GM23248 (cell line): ENCODE results near the gene BEAN1. TPM values are rescaled to one million over a fixed set of nuclear protein-coding genes. Genes with fewer than 3 reads are reported as not detected.
A peak's percentile ranks its signal among the peaks of the same experiment; 100 is the strongest.

Source experiments
- DNase-seq: peaks from one replicate; pipeline ENCODE4 v3.0.0-alpha.2; 2015
- H2AFZ ChIP-seq: fragments of 200-600 bp; sonication (generic); 2 replicates; pipeline ENCODE4 v1.6.1; 2016; ENCODE audit warnings: antibody characterized with exemption
- H3F3A ChIP-seq: fragments of 200-600 bp; sonication (generic); 2 replicates; pipeline ENCODE4 v1.6.1; 2016; ENCODE audit warnings: mild to moderate bottlenecking, antibody characterized with exemption, mixed run types; ENCODE audit not compliant: insufficient read depth
- H3K27ac ChIP-seq: fragments of 200-600 bp; sonication (generic); 2 replicates; pipeline ENCODE4 v1.5.1; 2016; ENCODE audit warnings: mild to moderate bottlenecking
- H3K27me3 ChIP-seq: fragments of 200-600 bp; sonication (generic); replicated peaks from 2 replicates; pipeline ENCODE4 v1.6.1; 2016; ENCODE audit warnings: mild to moderate bottlenecking; ENCODE audit not compliant: insufficient read depth
- H3K36me3 ChIP-seq: fragments of 200-600 bp; sonication (generic); 2 replicates; pipeline ENCODE4 v1.6.1; 2016; ENCODE audit warnings: low read depth, mild to moderate bottlenecking
- H3K4me1 ChIP-seq: fragments of 200-600 bp; sonication (generic); 2 replicates; pipeline ENCODE4 v1.6.1; 2016; ENCODE audit warnings: mild to moderate bottlenecking; ENCODE audit not compliant: insufficient read depth
- H3K4me2 ChIP-seq: fragments of 200-600 bp; sonication (generic); one replicate; pipeline ENCODE4 v1.6.1; 2016; ENCODE audit warnings: mild to moderate bottlenecking; ENCODE audit not compliant: unreplicated experiment
- H3K4me3 ChIP-seq: fragments of 200-600 bp; sonication (generic); 2 replicates; pipeline ENCODE4 v1.5.1; 2016; ENCODE audit warnings: mild to moderate bottlenecking
- H3K79me2 ChIP-seq: fragments of 200-600 bp; sonication (generic); 2 replicates; pipeline ENCODE4 v1.6.1; 2016; ENCODE audit warnings: mild to moderate bottlenecking; ENCODE audit not compliant: insufficient read depth
- H3K9ac ChIP-seq: fragments of 200-600 bp; sonication (generic); 2 replicates; pipeline ENCODE4 v1.6.1; 2016; ENCODE audit warnings: mild to moderate bottlenecking
- H3K9me2 ChIP-seq: fragments of 200-600 bp; sonication (generic); 2 replicates; pipeline ENCODE4 v1.6.1; 2016; ENCODE audit warnings: mixed run types, mild to moderate bottlenecking, moderate library complexity; ENCODE audit not compliant: insufficient read depth
- H3K9me3 ChIP-seq: fragments of 200-600 bp; sonication (generic); one replicate; pipeline ENCODE4 v1.6.1; 2017; ENCODE audit warnings: low read depth
- H4K20me1 ChIP-seq: fragments of 200-600 bp; sonication (generic); 2 replicates; pipeline ENCODE4 v1.6.0; 2016; ENCODE audit not compliant: insufficient read depth
- EZH2 ChIP-seq: fragments of 200-600 bp; sonication (generic); IDR thresholded peaks from 2 replicates; pipeline ENCODE4 v1.6.1; 2018; ENCODE audit warnings: antibody characterized with exemption, mild to moderate bottlenecking; ENCODE audit not compliant: insufficient read depth, poor library complexity, severe bottlenecking
- EZH2phosphoT487 ChIP-seq: fragments of 200-600 bp; sonication (generic); IDR thresholded peaks from 2 replicates; pipeline ENCODE4 v1.6.1; 2018; ENCODE audit warnings: antibody characterized with exemption, moderate library complexity, mild to moderate bottlenecking, low read depth; ENCODE audit not compliant: insufficient read depth
- WGBS, 2 experiments: methylation state at CpG; one replicate each; pipeline ENCODE4 v1.1.6; 2015 to 2017; ENCODE audit warnings: low lambda C conversion rate in 2 of 2, low coverage in 1 of 2; ENCODE audit errors: missing lambda C conversion rate in 2 of 2; 5-methylcytosine and 5-hydroxymethylcytosine counted together
- in situ Hi-C: fragments of 300-500 bp; cut with MboI; formaldehyde crosslinking; loops from 2 replicates; pipeline ENCODE4 v1.15.0; 2020
- polyA plus RNA-seq: library from polyadenylated mRNA; unstranded; fragments of >200 nt; fragmentation: Nextera tagmentation; extraction: Ambion mirVana; gene quantifications from 2 replicates; pipeline ENCODE4 v1.2.1, GENCODE V29; 2016
- total RNA-seq: library from RNA; depleted of rRNA; stranded (reverse); fragments of >200 nt; shearing (Covaris generic); gene quantifications from 2 replicates; pipeline ENCODE4 v1.2.3, GENCODE V29; 2014

The BEAN1 gene
- total and polyA plus RNA-seq, 2 experiments from 2014 or later = 0.32 to 0.50 TPM

GRCh38 chr16:66502020-66502913, 75.2 kb downstream of the BEAN1 start:
- no peak for TF ChIP-seq EZH2
- no peak for TF ChIP-seq EZH2phosphoT487
- H4K20me1 ChIP-seq = no peaks in the 10 kb centered on the region
- in situ Hi-C loops = no loop called here
- H3K9me2 ChIP-seq = no peaks in the 10 kb centered on the region
- H3K4me1 ChIP-seq = peaks cover 26% of the 10 kb centered on the region
- H3K4me3 ChIP-seq = peak overlapping the region; percentile 25
- peaks cover 22% of the 10 kb centered on the region for H3F3A ChIP-seq
- peak overlapping the region; percentile 69 for H3K4me2 ChIP-seq
- WGBS, 2 experiments = 18 to 20% methylated on average over 12 of the region's 12 CpGs
- H3K27ac ChIP-seq = peak overlapping the region; percentile 64
- H2AFZ ChIP-seq = peak overlapping the region; percentile 75
- H3K79me2 ChIP-seq = no peaks in the 10 kb centered on the region
- H3K36me3 ChIP-seq = no peaks in the 10 kb centered on the region
- no peaks in the 10 kb centered on the region for H3K27me3 ChIP-seq
- H3K9me3 ChIP-seq = no peaks in the 10 kb centered on the region
- peak; percentile 82 for DNase-seq
- H3K9ac ChIP-seq = peak overlapping the region; percentile 34

DNA sequence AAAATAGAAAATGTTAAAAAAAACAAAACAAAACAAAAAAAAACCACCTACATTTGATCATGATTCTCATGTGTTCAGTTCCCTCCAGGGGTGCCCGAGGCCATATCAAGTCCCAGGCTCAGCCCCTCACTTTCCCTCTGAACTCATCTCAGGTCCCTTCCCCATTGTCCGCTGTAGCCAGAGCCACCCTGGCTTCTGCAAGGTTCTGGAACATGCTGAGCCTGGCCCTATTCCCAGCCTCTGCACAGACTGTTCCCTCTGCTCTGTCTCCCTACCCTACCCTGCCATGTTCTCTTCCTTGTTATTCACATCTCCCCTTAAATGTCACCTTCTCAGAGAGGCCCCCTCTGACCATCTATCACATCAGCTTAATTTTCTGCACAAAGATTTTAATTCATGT, 75.9 kb downstream of the BEAN1 start:
- in situ Hi-C loops = no loop called here
- H3K4me3 ChIP-seq = peak overlapping the region; percentile 25
- H3K79me2 ChIP-seq = no peaks in the 10 kb centered on the region
- peak overlapping the region; percentile 69 for H3K4me2 ChIP-seq
- peak overlapping the region; percentile 64 for H3K27ac ChIP-seq
- H3K9ac ChIP-seq = peak overlapping the region; percentile 34; the same call in 1 of the 2 replicates
- no peaks in the 10 kb centered on the region for H3K36me3 ChIP-seq
- no peak for TF ChIP-seq EZH2phosphoT487
- TF ChIP-seq EZH2 = no peak
- peaks cover 22% of the 10 kb centered on the region for H3F3A ChIP-seq
- no peaks in the 10 kb centered on the region for H4K20me1 ChIP-seq
- 0 out of 2 replicates have a peak overlapping the region, but pooled peaks have one; percentile 75 for H2AFZ ChIP-seq
- 7 to 11% methylated on average over 2 of the region's 2 CpGs for WGBS, 2 experiments
- H3K9me2 ChIP-seq = no peaks in the 10 kb centered on the region
- H3K4me1 ChIP-seq = peaks cover 28% of the 10 kb centered on the region
- DNase-seq = peak; percentile 32
- H3K27me3 ChIP-seq = no peaks in the 10 kb centered on the region
- H3K9me3 ChIP-seq = no peaks in the 10 kb centered on the region

- Histone ChIP-seq H2AFZ (no peak overlapping the region), H3K27ac (peak overlapping the region; percentile 64; the same call in 1 of the 2 replicates), H3K4me3 (peak overlapping the region; percentile 25; the same call in 1 of the 2 replicates), H3F3A (peaks cover 22% of the 10 kb centered on the region), H3K79me2 (no peaks in the 10 kb centered on the region), H4K20me1 (no peaks in the 10 kb centered on the region), H3K4me2 (peak overlapping the region; percentile 69), H3K9ac (no peak overlapping the region), H3K4me1 (peaks cover 34% of the 10 kb centered on the region), H3K9me2 (no peaks in the 10 kb centered on the region), H3K36me3 (no peaks in the 10 kb centered on the region), H3K27me3 (no peaks in the 10 kb centered on the region), H3K9me3 (no peaks in the 10 kb centered on the region)
- 45 to 47% methylated on average over 3 of the region's 3 CpGs for WGBS, 2 experiments
- DNase-seq = no peak
- TF ChIP-seq EZH2 (no peak), EZH2phosphoT487 (no peak)
- in situ Hi-C loops = no loop called here
These were observed 76.5 kb downstream of the BEAN1 start for GRCh38 chr16:66503612-66504011.

GRCh38 chr16:66507731-66508239, 80.7 kb downstream of the BEAN1 start:
- TF ChIP-seq EZH2phosphoT487 (no peak), EZH2 (no peak)
- no peaks in the 10 kb centered on the region for H3K79me2 ChIP-seq
- H3K4me2 ChIP-seq = no peak overlapping the region
- H3F3A ChIP-seq = peaks cover 32% of the 10 kb centered on the region
- no peaks in the 10 kb centered on the region for H3K27me3 ChIP-seq
- no peak overlapping the region for H3K27ac ChIP-seq
- H3K9me2 ChIP-seq = no peaks in the 10 kb centered on the region
- H3K9ac ChIP-seq = no peak overlapping the region
- 58 to 68% methylated on average over 4 of the region's 4 CpGs for WGBS, 2 experiments
- H3K9me3 ChIP-seq = no peaks in the 10 kb centered on the region
- H3K4me3 ChIP-seq = no peak overlapping the region
- no peaks in the 10 kb centered on the region for H3K36me3 ChIP-seq
- no peak for DNase-seq
- H3K4me1 ChIP-seq = peaks cover 44% of the 10 kb centered on the region
- in situ Hi-C loops = no loop called here
- H4K20me1 ChIP-seq = no peaks in the 10 kb centered on the region
- H2AFZ ChIP-seq = no peak overlapping the region
